SK-N-MC (cell line): ENCODE results near the gene STS.

Experiments
- EZH2 ChIP-seq: fragments of 200-600 bp; sonication (generic); IDR thresholded peaks from one replicate; pipeline ENCODE4 v1.6.1; 2017; ENCODE audit warnings: antibody characterized with exemption
- FOXP2 ChIP-seq: optimal IDR thresholded peaks from 2 replicates; pipeline ENCODE3; 2011; ENCODE audit warnings: mild to moderate bottlenecking, moderate library complexity; ENCODE audit not compliant: insufficient read depth; ENCODE audit errors: extremely low read length, control extremely low read depth
- POLR2AphosphoS5 ChIP-seq: IDR thresholded peaks from 2 replicates; pipeline ENCODE4 v1.6.1; 2012; ENCODE audit warnings: mild to moderate bottlenecking, low read depth, low read length, borderline replicate concordance

- TF ChIP-seq POLR2AphosphoS5 (no peak), EZH2 (no peak), FOXP2 (no peak)
These were observed 11.0 kb downstream of the STS start for GRCh38 chrX:7158468-7158990.
